Right lobe of liver (tissue), 6 donors: ENCODE results near the gene FAM9A. TPM values are rescaled to one million over a fixed set of nuclear protein-coding genes. Genes with fewer than 3 reads are reported as not detected.
A peak's percentile ranks its signal among the peaks of the same experiment; 100 is the strongest.

Source experiments
- ATAC-seq, 4 donors: fragments of 200-7000 bp; cut with Tn5 transposase; one replicate each; pipeline ENCODE4 v1.9.1; 2020; ENCODE audit warnings: mild to moderate bottlenecking in 4 of 4, moderate library complexity in 4 of 4
- DNase-seq, 3 donors: peaks; one replicate each; pipeline ENCODE4 v3.0.0-alpha.2; 2020
- H3K27ac ChIP-seq, 3 donors: fragments of 200-600 bp; one replicate each; pipeline ENCODE4 v1.8.0; 2022
- H3K27me3 ChIP-seq, 2 donors: fragments of 200-600 bp; one replicate each; pipeline ENCODE4 v1.8.0; 2022
- H3K36me3 ChIP-seq, 4 donors: fragments of 200-600 bp; sonication (generic) in 1 of 4; one replicate each; pipeline versions ENCODE4 v1.5.1 to v1.8.0; 2017 to 2022; ENCODE audit warnings: control low read depth in 1 of 4
- H3K4me1 ChIP-seq, 4 donors: fragments of 200-600 bp; sonication (generic) in 1 of 4; one replicate each; pipeline versions ENCODE4 v1.5.1 to v1.8.0; 2017 to 2022; ENCODE audit warnings: control low read depth in 1 of 4
- H3K4me3 ChIP-seq, 3 donors: fragments of 200-600 bp; one replicate each; pipeline ENCODE4 v1.8.0; 2022
- H3K9me3 ChIP-seq, 4 donors: fragments of 200-600 bp; sonication (generic) in 1 of 4; one replicate each; pipeline versions ENCODE4 v1.5.1 to v1.8.0; 2017 to 2022; ENCODE audit warnings: control low read depth in 1 of 4
- POLR2A ChIP-seq: fragments of 450-650 bp; IDR thresholded peaks from one replicate; pipeline ENCODE4 v1.6.1; 2017; ENCODE audit warnings: antibody characterized with exemption, mild to moderate bottlenecking
- WGBS: methylation state at CpG from one replicate; pipeline ENCODE4 v1.1.6; 2018; ENCODE audit warnings: low coverage, low lambda C conversion rate; ENCODE audit not compliant: insufficient coverage; ENCODE audit errors: missing lambda C conversion rate; 5-methylcytosine and 5-hydroxymethylcytosine counted together
- intact Hi-C, 2 donors: fragments of 100-400 bp; cut with DNase I; formaldehyde crosslinking; loops; one replicate each; pipeline versions ENCODE4 v1.11.2 to v1.14.1; 2022
- long read RNA-seq: library from polyadenylated mRNA; unstranded; transcript quantifications from one replicate; pipeline ENCODE4 v2.0.0, GENCODE V29; 2019
- total RNA-seq, 6 experiments: library from RNA; depleted of rRNA in 2 of 6; stranded (reverse); fragments of >200 nt in 2 of 6; fragmentation: NEBNext Ultra II Directional in 3 of 6; extraction: Animal tissue kit (Norgen Biotek cat#: 25700) in 3 of 6; gene quantifications; one replicate each; pipeline versions ENCODE4 v1.1.0 to v1.2.4, GENCODE V29; 2016 to 2023
- TF ChIP-seq, protein P1 (sequence below), 4 donors: fragments of 200-600 bp in 3 of 4; fragments of 450-650 bp in 1 of 4; IDR thresholded peaks; one replicate each; pipeline versions ENCODE4 v1.5.1 to v1.8.0; 2016 to 2022; ENCODE audit warnings: antibody characterized with exemption in 4 of 4, mild to moderate bottlenecking in 2 of 4
- donor health status: DM: no; HTN: yes; CAD: no.
- donor health status: DM: no; HTN: no; CAD: no.
- donor health status: DM: no; HTN: no; CAD: no.
- donor health status: DM: no; HTN: yes; CAD: no.
- donor health status: DM: no; HTN: yes; CAD: no.

FAM9A gene
- total RNA-seq = under 1 TPM in 1 of 6 experiments, not detected in 5; 0.33 TPM
- long read RNA-seq = 0 reads

GRCh38 chrX:8801041-8801599, at the start of gene FAM9A:
FAM9A (minus strand) TSS chrX:8801383; CDS start chrX:8800171, 1,212 bp downstream.
- no peak within 1 kb of the TSS for H3K27ac ChIP-seq
- DNase-seq (no peak), ATAC-seq (peak in 1 of 4 donors; percentile 25)
- intact Hi-C loops = no loop called here
- H3K36me3 ChIP-seq = no peaks in the 10 kb centered on the region
- no peak within 1 kb of the TSS for H3K4me3 ChIP-seq
- no peaks in the 10 kb centered on the region for H3K9me3 ChIP-seq
- WGBS = 87% methylated on average over 10 of the region's 32 CpGs
- H3K4me1 ChIP-seq = no peaks in the 10 kb centered on the region
- no peak for TF ChIP-seq POLR2A
- TF ChIP-seq, protein P1, sequence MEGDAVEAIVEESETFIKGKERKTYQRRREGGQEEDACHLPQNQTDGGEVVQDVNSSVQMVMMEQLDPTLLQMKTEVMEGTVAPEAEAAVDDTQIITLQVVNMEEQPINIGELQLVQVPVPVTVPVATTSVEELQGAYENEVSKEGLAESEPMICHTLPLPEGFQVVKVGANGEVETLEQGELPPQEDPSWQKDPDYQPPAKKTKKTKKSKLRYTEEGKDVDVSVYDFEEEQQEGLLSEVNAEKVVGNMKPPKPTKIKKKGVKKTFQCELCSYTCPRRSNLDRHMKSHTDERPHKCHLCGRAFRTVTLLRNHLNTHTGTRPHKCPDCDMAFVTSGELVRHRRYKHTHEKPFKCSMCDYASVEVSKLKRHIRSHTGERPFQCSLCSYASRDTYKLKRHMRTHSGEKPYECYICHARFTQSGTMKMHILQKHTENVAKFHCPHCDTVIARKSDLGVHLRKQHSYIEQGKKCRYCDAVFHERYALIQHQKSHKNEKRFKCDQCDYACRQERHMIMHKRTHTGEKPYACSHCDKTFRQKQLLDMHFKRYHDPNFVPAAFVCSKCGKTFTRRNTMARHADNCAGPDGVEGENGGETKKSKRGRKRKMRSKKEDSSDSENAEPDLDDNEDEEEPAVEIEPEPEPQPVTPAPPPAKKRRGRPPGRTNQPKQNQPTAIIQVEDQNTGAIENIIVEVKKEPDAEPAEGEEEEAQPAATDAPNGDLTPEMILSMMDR (IDR thresholded peaks at IDR 0.05) = no peak
- no peaks in the 10 kb centered on the region for H3K27me3 ChIP-seq

DNA sequence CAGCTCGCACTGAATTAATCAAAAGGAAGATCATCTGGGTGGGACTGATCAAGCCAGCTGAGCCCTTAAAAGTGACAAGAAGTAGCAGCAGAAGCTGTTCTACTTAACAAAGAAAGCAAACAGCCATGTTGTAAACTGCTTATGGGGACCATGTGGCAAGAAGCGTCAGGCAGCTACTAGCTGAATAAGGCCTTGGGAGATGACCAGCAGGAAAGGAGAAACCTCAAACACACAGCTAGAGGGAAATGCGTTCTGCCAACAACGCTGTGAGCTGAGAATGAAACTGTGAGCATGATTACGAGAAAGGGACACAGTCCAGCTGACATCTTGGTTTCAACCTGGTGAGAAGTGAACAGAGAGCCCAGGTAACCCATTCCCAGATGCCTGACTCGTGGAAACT, 49.3 kb upstream of the FAM9A start:
- Histone ChIP-seq H3K4me3 (no peak overlapping the region), H3K27me3 (no peaks in the 10 kb centered on the region), H3K36me3 (no peaks in the 10 kb centered on the region), H3K9me3 (no peaks in the 10 kb centered on the region), H3K4me1 (peaks cover 0 to 14% (median 7%) of the 10 kb centered on the region in 4 donors), H3K27ac (no peak overlapping the region)
- DNase-seq (no peak), ATAC-seq (no peak)
- intact Hi-C loops = no loop called here
- WGBS = 58% methylated on average over 6 of the region's 6 CpGs
- TF ChIP-seq, protein P1 (IDR thresholded peaks at IDR 0.05) = no peak
- no peak for TF ChIP-seq POLR2A

GRCh38 chrX:8849945-8850344, 48.8 kb upstream of the FAM9A start:
- no peaks in the 10 kb centered on the region for H3K9me3 ChIP-seq
- no peak for TF ChIP-seq POLR2A
- TF ChIP-seq, protein P1 (IDR thresholded peaks at IDR 0.05) = peak in 2 of 4 donors; percentile 7 to 11
- no peak overlapping the region for H3K27ac ChIP-seq
- ATAC-seq (peak; percentile 6 to 54 (median 36)), DNase-seq (no peak)
- WGBS = 42% methylated on average over 2 of the region's 2 CpGs
- H3K27me3 ChIP-seq = no peaks in the 10 kb centered on the region
- intact Hi-C loops = no loop called here
- peaks cover 0 to 14% (median 7%) of the 10 kb centered on the region in 4 donors for H3K4me1 ChIP-seq
- no peak overlapping the region for H3K4me3 ChIP-seq
- no peaks in the 10 kb centered on the region for H3K36me3 ChIP-seq

DNA sequence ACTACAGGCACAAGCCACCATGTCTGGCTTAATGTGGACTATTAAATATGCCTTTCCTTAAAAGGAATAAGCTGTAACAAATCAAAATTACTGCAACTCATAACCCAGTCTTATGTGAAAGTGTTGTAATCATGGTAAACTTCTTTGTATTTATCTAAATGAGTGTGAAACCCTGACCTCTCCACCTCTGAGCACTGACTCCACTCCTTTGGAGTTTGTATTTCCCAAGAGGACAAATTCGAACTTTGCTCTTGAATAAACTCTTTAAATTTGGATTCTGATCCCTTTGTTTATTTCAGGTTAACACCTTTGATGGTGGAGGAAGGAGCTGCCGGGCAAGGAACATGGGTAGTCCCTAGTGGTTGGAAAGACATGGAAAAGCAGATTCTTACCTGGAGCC, 48.3 kb upstream of the FAM9A start:
- DNase-seq (no peak), ATAC-seq (peak; percentile 75 to 92 (median 78))
- 35% methylated on average over 2 of the region's 2 CpGs for WGBS
- TF ChIP-seq, protein P1 (IDR thresholded peaks at IDR 0.05) = no peak
- no peak for TF ChIP-seq POLR2A
- no peaks in the 10 kb centered on the region for H3K27me3 ChIP-seq
- peaks cover 0 to 14% (median 7%) of the 10 kb centered on the region in 4 donors for H3K4me1 ChIP-seq
- peak overlapping the region in 1 of 3 donors; percentile 24 for H3K27ac ChIP-seq
- no peaks in the 10 kb centered on the region for H3K9me3 ChIP-seq
- no peak overlapping the region for H3K4me3 ChIP-seq
- intact Hi-C loops = no loop called here
- no peaks in the 10 kb centered on the region for H3K36me3 ChIP-seq
